ENCODE results near the gene AKAP7. TPM values are rescaled to one million over a fixed set of nuclear protein-coding genes. Genes with fewer than 3 reads are reported as not detected.
"Not testable (repeated sequence)": the region's sequence is repeated elsewhere in the genome, so short reads cannot be mapped to it uniquely, and the experiment has no call there.

The AKAP7 gene
- total RNA-seq, 1 donor, result 21.0 TPM

DNA sequence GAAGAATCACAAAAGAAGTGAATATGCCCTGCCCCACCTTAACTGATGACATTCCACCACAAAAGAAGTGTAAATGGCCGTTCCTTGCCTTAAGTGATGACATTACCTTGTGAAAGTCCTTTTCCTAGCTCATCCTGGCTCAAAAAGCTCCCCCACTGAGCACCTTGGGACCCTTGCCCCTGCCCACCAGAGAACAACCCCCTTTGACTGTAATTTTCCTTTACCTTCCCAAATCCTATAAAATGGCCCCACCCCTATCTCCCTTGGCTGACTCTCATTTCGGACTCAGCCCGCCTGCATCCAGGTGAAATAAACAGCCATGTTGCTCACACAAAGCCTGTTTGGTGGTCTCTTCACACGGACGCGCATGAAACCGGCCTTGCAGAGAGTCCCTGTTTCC is 165.6 kb downstream of the AKAP7 start:
- H3K27me3 ChIP-seq (ENCODE audit: insufficient read depth, low read length); H3K9me3 ChIP-seq (ENCODE audit: low read depth, low read length); H3K4me3 ChIP-seq (ENCODE audit: low read length); H3K4me1 ChIP-seq (ENCODE audit: insufficient read depth, low read length): not testable (repeated sequence)

DNA sequence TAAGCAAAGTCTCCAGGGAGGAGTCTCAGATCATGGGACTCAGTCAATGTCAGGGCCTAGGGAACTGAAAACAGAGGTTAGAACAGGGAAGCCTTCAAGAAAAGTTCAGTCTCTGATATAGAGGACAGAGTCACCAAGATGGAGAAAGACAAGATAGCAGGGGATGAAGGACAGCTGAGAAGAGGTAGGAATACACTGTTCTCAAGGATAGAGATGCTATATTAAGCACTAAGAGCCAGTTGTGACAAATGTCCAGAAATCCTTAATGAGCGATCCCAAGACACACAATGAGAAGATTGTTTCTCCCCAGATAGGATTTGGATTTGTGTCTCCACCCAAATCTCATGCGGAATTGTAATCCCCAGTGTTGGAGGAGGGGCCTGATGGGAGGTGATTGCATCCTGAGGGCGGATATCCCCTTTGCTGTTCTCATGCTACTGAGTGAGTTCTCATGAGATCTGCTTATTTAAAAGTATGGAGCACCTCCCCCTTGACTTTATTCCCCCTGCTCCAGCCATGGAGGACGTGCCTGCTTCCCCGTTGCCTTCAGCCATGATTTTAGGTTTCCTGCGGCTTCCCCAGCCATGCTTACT is 168.2 kb downstream of the AKAP7 start:
- Histone ChIP-seq H3K4me1 (ENCODE audit: insufficient read depth, low read length) (no peaks in the 10 kb centered on the region), H3K9me3 (ENCODE audit: low read depth, low read length) (no peaks in the 10 kb centered on the region), H3K27me3 (ENCODE audit: insufficient read depth, low read length) (no peaks in the 10 kb centered on the region), H3K4me3 (ENCODE audit: low read length) (no peak overlapping the region)

DNA sequence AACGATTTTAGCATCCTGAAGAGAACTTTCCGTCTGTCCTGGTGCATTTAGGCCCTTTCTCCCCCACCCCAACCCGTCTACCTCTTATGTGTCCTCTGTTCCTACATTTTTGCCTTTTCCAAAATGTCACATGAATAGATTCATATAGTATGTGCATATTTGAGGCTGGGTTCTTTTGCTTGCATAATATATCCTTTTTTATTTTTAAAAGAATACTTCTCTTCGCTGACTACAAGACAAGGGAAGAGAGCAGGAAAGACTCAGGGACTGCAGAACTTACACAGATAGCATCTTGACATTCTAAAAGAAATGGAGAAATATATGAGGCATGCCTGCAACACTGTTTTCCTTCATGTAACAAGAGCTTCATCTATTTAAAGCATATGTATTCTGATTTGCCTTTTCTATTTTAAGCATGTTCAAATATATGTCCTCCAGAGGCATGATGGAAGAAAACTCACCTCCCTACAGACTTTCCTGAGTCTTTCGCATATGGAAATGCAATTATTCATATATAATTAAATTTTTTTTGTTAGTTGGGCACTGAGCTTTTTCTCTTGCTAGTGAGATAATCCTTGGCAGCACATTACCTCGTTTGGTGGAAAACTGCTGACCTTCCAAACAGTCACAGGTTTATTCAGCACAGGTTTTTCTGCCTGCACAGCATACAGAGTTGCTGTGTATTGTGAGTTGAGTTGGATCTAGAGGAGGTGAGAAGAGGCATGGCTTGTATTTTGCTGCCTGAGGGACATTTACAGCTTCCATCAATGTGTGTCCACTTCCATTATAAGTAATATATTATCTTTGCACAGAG is 170.0 kb downstream of the AKAP7 start:
- Histone ChIP-seq H3K9me3 (ENCODE audit: low read depth, low read length) (no peaks in the 10 kb centered on the region), H3K27me3 (ENCODE audit: insufficient read depth, low read length) (no peaks in the 10 kb centered on the region), H3K4me1 (ENCODE audit: insufficient read depth, low read length) (no peaks in the 10 kb centered on the region), H3K4me3 (ENCODE audit: low read length) (no peak overlapping the region)

DNA sequence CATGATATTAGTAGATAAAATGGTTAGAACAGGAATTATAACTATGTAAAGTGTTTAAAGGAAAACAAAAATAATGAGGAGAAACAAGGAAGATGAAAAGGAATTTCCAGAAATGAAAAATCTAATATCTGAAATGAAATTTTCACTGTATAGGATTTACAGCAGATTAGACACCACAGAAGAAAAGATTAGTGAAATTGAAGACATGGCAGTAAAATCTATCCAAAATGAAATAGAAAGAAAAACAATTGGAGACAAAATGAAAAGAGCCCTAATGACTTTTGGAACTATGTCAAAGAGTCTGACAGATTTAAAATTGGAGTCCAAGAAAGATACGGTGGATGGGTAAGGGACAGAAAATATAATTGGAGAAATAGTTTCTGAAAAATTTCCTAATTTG is 174.2 kb downstream of the AKAP7 start:
- Histone ChIP-seq H3K27me3 (ENCODE audit: insufficient read depth, low read length) (no peaks in the 10 kb centered on the region), H3K9me3 (ENCODE audit: low read depth, low read length) (no peaks in the 10 kb centered on the region), H3K4me3 (ENCODE audit: low read length) (no peak overlapping the region), H3K4me1 (ENCODE audit: insufficient read depth, low read length) (no peaks in the 10 kb centered on the region)

DNA sequence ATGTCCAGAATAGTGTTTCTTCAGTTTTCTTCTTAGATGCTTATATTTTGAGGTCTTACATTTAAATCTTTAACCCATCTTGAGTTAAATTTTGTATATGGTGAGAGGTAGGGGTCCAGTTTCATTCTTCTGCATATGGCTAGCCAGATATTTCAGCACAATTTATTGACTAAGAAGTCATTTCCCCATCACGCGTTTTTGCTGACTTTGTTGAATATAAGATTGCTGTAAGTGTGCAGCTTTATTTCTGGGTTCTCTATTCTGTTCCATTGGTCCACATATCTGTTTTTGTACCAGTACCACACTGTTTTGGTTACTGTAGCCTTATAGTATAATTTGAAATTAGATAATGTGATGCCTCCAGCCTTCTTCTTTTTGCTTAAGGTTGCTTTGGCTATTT is 179.6 kb downstream of the AKAP7 start:
- Histone ChIP-seq H3K27me3 (ENCODE audit: insufficient read depth, low read length) (no peaks in the 10 kb centered on the region), H3K9me3 (ENCODE audit: low read depth, low read length) (no peaks in the 10 kb centered on the region), H3K4me1 (ENCODE audit: insufficient read depth, low read length) (no peaks in the 10 kb centered on the region), H3K4me3 (ENCODE audit: low read length) (no peak overlapping the region)

DNA sequence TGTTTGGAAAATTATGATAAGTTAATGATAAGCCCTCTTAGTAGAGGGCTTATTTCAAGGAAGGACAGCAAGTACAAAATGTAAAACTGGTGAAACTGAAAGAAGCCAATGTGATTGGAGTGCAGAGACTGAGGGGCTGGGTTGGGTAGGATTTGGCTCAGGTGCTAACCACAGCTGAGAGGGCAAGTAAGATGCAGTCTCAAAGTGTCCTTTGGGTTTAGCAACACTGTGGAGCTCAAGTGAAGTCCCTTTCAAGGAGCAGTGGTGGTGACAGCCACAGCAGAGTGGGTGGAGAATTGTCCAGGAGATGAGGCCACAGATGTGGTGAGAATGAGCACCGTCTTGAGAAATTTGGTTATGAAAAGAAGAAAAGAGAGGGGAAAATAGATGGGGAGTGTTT is 181.4 kb downstream of the AKAP7 start:
- Histone ChIP-seq H3K9me3 (ENCODE audit: low read depth, low read length) (no peaks in the 10 kb centered on the region), H3K4me3 (ENCODE audit: low read length) (no peak overlapping the region), H3K27me3 (ENCODE audit: insufficient read depth, low read length) (no peaks in the 10 kb centered on the region), H3K4me1 (ENCODE audit: insufficient read depth, low read length) (no peaks in the 10 kb centered on the region)

DNA sequence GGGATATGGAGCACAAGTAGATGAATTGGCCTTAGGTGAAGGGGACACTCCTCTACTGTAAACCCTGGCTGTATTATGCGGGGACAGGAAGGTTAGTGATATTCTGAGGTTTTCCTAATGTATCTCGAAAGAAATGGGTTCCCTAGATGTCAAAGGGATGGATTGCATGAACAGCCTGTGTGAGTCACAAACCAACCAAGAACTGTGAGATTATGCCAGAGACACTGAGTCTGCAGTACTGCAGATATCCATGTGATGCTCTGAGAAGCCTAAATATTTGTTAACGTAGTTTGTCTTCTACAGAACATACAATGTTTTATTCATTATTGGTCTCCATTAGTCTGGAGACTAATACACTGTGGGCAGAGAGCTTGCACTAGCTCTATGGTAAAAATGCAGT is 182.2 kb downstream of the AKAP7 start:
- Histone ChIP-seq H3K4me3 (ENCODE audit: low read length) (no peak overlapping the region), H3K27me3 (ENCODE audit: insufficient read depth, low read length) (no peaks in the 10 kb centered on the region), H3K4me1 (ENCODE audit: insufficient read depth, low read length) (no peaks in the 10 kb centered on the region), H3K9me3 (ENCODE audit: low read depth, low read length) (no peaks in the 10 kb centered on the region)

DNA sequence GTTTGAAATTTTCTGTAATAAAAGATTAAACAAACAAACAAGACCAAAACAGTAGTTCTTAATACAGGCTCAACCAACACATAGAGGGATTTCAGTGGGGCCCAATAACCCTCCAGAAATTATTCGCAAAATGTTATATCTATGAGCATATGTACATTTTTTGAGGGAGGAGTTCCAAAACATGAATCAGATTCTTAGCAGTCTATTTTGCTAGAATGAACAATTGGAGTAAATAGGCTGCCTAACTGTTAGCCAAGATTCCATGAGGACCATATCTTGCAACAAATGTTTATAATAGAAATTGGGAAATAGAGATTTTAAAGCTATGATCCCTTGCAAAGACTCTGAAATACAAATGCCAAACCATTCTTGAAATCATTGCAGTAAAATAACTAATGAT is 186.3 kb downstream of the AKAP7 start:
- Histone ChIP-seq H3K9me3 (ENCODE audit: low read depth, low read length) (no peaks in the 10 kb centered on the region), H3K4me3 (ENCODE audit: low read length) (no peak overlapping the region), H3K4me1 (ENCODE audit: insufficient read depth, low read length) (no peaks in the 10 kb centered on the region), H3K27me3 (ENCODE audit: insufficient read depth, low read length) (no peaks in the 10 kb centered on the region)

DNA sequence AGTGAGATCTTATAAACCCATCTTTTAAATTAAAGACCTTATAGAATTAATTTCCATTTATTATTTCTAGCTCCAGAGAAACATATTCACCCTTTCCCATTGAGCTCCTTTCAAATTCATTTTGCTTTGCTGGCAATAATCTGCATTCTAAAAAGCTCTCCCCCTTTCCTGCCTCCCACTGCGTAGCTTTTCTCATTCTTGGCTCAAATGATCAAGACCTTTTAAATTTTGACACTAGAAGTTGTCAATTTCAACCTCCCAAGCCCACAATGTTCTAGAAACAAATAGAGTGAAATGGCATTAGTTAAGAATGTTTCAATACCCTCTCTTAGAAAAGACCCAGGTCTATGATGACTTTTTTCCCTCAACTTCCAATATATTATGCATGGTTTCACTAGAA is 186.9 kb downstream of the AKAP7 start:
- H3K4me1 ChIP-seq (ENCODE audit: insufficient read depth, low read length), result no peaks in the 10 kb centered on the region
- no peak overlapping the region for H3K4me3 ChIP-seq (ENCODE audit: low read length)
- H3K27me3 ChIP-seq (ENCODE audit: insufficient read depth, low read length), result no peaks in the 10 kb centered on the region
- no peaks in the 10 kb centered on the region for H3K9me3 ChIP-seq (ENCODE audit: low read depth, low read length)

DNA sequence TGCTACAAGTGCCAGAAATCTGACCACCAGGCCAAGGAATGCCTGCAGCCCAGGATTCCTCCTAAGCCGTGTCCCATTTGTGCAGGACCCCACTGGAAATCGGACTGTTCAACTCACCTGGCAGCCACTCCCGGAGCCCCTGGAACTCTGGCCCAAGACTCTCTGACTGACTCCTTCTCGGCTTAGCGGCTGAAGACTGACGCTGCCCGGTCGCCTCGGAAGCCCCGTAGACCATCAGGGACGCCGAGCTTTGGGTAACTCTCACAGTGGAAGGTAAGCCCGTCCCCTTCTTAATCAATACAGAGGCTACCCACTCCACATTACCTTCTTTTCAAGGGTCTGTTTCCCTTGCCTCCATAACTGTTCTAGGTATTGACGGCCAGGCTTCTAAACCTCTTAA is 190.4 kb downstream of the AKAP7 start:
- not testable (repeated sequence) for H3K27me3 ChIP-seq (ENCODE audit: insufficient read depth, low read length); H3K9me3 ChIP-seq (ENCODE audit: low read depth, low read length); H3K4me3 ChIP-seq (ENCODE audit: low read length); H3K4me1 ChIP-seq (ENCODE audit: insufficient read depth, low read length)

DNA sequence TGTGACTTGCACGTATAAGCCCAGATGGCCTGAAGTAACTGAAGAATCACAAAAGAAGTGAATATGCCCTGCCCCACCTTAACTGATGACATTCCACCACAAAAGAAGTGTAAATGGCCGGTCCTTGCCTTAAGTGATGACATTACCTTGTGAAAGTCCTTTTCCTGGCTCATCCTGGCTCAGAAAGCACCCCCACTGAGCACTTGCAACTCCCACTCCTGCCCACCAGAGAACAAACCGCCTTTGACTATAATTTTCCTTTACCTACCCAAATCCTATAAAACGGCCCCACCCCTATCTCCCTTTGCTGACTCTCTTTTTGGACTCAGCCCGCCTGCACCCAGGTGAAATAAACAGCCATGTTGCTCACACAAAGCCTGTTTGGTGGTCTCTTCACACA is 193.5 kb downstream of the AKAP7 start:
- H3K27me3 ChIP-seq (ENCODE audit: insufficient read depth, low read length); H3K4me1 ChIP-seq (ENCODE audit: insufficient read depth, low read length); H3K9me3 ChIP-seq (ENCODE audit: low read depth, low read length); H3K4me3 ChIP-seq (ENCODE audit: low read length): not testable (repeated sequence)

DNA sequence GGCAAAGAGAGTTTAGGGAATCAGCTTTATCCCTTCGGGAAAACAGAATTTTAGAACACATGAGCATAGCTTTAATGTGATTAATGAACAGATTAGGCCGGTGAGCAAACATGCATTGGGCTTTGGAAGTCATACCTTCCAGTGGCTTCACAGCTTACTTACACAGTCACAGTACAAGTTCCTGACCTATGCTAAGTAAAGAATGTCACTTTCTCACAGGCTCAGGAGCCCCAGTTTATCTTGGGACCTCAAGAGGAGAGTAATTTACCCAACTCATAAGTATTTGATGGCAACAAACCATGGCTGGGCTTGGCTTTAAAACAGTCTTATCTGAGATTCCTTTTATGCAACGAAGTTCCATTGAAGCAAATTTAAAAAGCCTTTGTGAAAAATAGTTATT is 195.9 kb downstream of the AKAP7 start:
- no peaks in the 10 kb centered on the region for H3K9me3 ChIP-seq (ENCODE audit: low read depth, low read length)
- no peak overlapping the region for H3K4me3 ChIP-seq (ENCODE audit: low read length)
- no peaks in the 10 kb centered on the region for H3K27me3 ChIP-seq (ENCODE audit: insufficient read depth, low read length)
- no peaks in the 10 kb centered on the region for H3K4me1 ChIP-seq (ENCODE audit: insufficient read depth, low read length)

DNA sequence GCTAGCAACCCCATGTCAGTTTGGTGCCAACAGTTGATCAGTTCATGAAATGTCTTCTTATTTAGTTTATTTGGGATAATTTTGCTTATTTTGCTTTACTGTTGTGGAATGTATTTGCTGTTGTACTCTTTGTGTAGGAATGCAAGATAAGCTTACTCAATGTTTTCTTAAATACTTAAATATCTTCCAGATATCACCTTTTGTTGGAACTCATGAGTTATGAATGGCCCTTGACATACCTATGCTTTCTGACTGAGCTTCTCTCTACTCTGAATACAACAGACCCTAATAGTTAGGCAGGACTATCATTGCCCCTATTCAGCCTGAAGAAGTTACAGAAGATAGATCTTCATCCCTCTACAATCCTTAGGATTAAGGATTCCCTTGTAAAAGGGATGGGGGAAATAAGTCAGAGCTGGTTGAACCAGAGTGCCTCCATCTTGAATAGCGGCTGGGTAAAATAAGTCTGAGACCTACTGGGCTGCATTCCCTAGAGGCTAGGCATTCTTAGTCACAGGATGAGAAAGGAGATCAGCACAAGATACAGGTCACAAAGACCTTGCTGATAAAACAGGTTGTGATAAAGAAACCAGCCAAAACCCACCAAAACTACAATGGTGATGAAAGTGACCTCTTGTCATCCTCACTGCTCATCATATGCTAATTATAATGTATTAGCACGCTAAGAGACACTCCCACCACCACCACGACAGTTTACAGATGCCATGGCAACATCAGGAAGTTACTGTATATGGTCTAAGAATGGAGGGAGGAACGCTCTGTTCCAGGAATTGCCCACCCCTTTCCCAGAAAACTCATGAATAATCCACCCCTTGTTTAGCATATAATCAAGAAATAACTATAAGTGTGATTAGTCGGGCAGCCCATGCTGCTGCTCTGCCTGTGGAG is 196.9 kb downstream of the AKAP7 start:
- Histone ChIP-seq H3K9me3 (ENCODE audit: low read depth, low read length) (no peaks in the 10 kb centered on the region), H3K4me1 (ENCODE audit: insufficient read depth, low read length) (no peaks in the 10 kb centered on the region), H3K27me3 (ENCODE audit: insufficient read depth, low read length) (no peaks in the 10 kb centered on the region), H3K4me3 (ENCODE audit: low read length) (no peak overlapping the region)
